Measurements from ENCODE around the gene CDH18.

Gene CDH18, protein sequence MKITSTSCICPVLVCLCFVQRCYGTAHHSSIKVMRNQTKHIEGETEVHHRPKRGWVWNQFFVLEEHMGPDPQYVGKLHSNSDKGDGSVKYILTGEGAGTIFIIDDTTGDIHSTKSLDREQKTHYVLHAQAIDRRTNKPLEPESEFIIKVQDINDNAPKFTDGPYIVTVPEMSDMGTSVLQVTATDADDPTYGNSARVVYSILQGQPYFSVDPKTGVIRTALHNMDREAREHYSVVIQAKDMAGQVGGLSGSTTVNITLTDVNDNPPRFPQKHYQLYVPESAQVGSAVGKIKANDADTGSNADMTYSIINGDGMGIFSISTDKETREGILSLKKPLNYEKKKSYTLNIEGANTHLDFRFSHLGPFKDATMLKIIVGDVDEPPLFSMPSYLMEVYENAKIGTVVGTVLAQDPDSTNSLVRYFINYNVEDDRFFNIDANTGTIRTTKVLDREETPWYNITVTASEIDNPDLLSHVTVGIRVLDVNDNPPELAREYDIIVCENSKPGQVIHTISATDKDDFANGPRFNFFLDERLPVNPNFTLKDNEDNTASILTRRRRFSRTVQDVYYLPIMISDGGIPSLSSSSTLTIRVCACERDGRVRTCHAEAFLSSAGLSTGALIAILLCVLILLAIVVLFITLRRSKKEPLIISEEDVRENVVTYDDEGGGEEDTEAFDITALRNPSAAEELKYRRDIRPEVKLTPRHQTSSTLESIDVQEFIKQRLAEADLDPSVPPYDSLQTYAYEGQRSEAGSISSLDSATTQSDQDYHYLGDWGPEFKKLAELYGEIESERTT

DNA sequence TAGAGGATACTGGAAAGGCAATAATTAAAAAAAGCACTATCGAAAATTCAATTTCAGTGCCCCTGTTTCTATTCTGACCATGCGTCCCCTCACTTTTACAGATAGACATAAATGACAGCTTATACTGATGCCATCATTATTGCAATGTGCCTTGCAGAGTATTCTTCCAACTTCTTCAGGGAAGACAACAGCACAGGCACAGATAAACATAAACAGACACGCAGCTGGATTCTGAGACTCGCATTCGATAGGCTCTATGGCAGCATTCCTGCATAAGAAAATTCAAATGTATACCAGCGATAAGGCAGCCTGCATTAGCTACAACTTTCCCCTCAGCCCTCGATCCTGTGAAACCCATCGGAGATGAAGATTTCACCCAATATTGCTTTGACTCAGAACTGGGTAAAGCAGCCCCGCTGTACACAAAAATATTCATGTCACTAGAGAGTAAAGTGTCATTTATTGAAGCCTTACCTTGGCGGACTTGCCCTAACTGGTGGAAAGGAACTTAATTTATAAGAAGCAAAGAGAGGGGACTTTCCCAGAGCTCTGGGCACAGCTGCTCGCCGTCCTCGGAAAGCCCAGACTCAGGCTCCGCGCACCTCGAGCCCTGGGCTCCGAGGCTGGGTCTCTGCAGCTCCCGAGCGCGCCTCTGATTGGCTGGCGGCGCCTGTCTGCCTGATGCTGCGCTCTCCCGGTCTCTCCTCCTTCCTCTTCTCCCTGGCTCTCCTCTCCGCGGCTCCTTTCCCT lies at the start of gene CDH18:
Gene CDH18 (minus strand): TSS at position 589 of the 750 bp plus-strand sequence. CDS start 149,214 bp downstream, outside the sequence.
- DNase-seq (ENCODE audit: low read depth): no peak

DNA sequence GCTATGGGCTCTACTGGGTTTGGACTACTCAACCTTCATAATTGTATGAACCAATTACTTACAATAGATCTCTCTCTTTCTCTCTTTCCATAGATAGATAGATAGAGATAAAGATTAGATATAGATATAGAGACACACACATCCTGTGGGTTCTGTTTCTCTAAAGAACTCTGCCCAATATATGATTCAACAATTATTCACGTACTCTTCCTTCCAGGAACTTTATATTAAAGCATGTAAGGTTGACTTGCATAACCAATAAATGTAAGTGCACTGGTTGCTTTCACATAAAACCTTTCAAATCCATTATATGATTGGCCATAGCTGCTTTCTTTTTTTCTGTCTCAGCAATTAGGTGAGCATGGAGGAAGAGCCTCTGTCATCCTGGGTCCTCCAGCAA lies 46.7 kb upstream of the CDH18 start:
- no peak for DNase-seq (ENCODE audit: low read depth)

DNA sequence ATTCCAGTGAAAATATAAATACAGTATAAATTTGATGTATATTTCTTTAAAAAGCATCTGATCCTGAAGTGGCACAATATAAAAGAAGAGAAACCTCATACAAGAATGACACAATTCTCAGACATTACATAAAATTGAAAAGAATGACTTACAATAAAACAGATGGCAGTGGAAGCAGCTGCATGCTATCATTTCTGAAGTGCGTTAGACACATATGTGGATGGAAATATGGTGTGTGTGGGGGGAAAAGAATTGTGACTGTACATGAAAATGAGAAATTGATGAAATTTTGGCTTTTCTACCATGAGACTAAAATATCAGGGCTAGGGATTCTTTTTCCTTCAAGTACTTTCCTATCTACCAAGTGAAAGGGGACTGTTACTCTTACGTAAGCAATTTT lies 45.9 kb upstream of the CDH18 start:
- no peak for DNase-seq (ENCODE audit: low read depth)

DNA sequence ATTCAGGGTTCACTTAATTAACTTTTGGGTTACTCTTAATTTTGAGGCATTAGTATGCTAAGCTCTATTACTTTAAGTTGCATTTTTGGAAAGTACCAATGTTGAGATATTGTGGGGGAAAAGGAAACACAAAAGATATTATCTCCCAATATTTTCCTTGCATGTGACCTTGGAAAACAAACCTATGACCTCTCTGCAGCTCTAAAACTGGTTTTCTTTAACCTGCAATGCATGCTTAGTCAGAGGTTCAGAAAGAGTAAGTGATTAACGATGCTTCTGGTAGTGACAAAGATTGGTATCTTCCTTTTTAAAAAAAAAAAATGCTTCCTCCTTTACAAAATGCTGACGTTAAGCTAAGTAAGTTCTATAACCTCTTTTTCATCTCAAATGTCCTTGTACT lies 44.9 kb upstream of the CDH18 start:
- DNase-seq (ENCODE audit: low read depth): no peak

DNA sequence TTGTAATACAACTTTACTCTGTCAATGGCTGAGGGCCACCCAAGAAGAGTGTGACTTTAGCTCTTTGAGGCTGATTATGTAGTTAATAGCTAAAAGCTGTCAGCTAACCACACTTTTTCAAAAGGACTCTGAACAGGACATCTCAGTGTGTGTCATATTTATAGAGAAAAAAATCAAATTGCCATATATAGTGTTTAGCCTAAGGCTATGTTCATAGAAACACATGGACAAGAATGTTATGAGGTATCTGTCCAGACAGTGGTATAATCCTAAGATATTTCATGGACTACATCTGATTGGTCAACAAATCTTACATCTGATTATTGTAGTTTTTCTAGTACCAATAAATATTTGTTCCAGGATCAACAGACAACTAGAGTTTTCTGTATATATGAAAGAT lies 42.1 kb upstream of the CDH18 start:
- no peak for DNase-seq (ENCODE audit: low read depth)

DNA sequence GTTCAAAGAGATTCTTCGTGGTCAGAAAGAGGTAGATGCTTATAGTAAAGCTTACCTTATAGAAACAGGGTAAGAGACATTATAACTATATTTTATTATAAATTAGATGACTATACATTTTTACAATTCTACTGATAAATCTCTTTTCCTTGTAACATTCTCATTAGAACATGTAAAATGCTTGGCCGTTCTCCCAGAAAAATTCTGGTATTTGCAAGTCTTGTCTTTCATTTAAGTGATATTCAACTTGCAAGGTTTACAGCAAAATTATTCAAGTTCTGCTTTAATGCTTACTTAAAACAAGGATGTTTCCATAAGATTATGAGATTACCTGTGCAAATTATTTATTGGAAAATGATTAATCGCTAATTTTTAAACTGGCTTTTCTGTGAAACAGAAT lies 41.3 kb upstream of the CDH18 start:
- DNase-seq (ENCODE audit: low read depth): no peak

DNA sequence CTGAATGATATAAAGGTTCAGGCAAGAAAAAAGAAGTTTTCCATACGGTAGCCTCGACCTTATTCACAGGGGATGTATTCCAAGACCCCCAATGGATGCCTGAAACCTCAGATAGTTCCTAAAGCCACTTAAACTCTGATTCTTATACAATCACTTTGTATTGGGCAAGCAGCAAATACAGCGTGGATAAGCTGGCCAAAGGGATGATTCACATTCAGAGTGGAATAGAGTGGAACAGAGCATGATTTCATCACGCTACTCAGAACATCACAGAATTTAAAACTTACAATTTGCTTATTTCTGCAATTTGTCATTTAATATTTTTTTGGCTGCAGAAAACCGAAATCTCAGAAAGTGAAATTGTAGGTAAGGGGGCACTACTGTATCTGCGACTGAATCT lies 40.5 kb upstream of the CDH18 start:
- no peak for DNase-seq (ENCODE audit: low read depth)

DNA sequence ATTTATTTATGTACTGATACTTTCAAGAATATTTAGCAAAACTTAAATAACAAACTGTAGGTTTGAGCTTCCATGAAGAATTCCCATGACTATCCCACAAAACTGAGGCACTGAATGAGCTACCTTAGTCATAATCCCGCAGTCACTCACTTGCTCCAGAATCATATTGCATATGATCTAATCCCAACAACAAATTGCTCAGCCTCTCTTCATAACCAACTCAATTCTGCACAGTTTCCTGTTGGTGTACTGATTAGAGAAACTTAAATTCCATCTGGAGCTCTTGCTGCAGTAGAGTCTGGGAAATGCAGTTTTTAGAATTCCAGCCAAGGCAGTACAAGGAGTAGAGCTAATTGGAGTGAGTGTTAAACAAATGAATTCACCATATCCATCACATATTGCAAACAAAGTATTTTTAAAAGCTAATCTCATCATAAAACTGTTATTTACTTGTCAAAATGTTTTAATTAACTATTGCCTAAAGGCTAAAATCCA lies 35.7 kb upstream of the CDH18 start:
- no peak for DNase-seq (ENCODE audit: low read depth)

DNA sequence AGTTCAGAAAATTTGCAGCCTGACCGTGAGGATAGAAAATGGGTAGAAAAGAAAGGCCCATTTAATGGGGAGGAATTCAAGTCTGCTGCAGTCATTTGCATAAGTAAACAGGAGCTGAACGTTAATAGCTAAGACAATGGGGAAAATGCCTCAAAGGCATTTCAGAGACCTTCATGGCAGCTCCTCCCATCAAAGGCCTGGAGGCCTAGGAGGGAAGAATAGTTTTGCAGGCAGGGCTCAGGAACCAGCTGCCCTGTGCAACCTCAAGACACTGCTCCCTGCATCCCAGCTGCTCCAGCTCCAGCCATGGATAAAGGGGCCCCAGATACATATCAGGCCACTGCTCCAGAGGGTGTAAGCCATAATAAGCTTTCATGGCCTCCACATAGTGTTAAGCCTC lies 32.2 kb upstream of the CDH18 start:
- no peak for DNase-seq (ENCODE audit: low read depth)

DNA sequence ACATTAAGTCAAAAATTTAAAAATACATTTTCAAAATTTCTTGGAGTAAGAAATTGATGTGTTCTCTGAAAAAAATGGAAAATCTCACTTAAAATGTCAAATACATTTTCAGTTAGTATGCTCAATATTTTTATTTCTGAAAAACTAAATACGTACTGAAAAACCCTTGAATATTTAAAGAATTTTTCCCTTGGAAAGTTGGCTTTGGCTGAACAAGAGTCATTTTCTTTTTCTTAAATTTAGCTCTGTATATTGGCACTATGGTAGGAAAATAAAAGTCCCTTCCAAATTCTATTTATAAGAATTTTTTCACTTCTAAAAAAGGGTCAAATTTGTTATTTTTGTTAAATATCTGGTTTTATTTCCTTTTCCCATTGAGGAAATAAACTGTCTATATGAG lies 29.0 kb upstream of the CDH18 start:
- DNase-seq (ENCODE audit: low read depth): no peak

DNA sequence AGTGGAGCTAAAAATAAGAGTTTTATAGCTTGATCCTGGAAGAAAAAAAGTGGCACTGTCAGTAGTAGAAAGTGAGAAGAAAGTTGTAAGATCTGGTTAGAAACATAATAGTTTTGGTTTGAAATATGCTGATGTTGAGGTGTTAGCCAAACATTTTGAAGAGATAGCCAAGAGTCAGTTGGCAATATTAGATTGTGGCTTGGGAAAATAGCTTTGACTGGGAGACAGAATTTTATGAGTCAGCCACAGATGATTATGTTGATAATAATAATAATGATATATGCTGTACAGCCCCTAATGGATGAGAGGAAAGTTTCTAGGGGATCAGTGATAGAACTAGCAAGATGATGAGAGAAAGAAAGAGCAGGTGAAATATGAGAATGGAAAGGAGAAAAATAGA lies 12.4 kb upstream of the CDH18 start:
- DNase-seq (ENCODE audit: low read depth): no peak

DNA sequence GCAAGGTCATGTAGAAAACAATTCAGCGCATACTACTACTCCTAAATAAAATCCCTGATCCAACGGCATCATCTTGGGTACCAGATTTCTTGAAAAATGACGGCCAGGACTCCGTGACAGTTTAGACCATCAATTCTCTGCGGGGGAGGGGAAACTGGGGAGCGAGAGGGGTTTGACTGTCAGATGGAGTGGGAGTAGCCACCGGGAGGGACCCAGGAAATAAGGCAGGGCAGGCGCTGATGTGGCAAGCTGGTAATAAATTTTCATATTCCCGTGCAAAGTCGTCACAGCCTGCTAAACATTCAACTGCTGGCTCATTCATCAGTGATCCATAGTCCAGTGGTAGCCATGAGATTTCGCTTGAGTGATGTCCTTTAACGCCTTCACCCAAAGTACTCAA lies 457 bp upstream of the CDH18 start:
- DNase-seq (ENCODE audit: low read depth): no peak

DNA sequence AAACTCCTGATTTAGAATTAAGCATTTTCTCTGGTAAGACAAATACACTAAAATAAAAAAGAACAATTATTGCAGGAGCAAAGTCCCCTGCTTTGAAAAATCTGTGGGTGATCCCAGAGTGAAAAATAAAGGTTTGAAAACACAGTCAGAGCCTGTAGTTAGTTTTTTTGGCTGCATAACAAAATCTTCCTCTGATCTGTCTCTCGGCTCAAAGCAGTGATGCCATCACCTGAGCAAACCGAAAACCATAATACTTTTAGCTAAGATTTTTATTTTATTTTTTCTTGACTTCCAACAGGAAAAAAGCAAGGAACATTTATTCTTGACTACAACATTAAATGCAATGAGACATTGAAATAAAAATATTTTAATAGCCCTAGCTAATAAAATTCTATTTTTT lies 1.2 kb downstream of the CDH18 start:
- DNase-seq (ENCODE audit: low read depth): no peak

DNA sequence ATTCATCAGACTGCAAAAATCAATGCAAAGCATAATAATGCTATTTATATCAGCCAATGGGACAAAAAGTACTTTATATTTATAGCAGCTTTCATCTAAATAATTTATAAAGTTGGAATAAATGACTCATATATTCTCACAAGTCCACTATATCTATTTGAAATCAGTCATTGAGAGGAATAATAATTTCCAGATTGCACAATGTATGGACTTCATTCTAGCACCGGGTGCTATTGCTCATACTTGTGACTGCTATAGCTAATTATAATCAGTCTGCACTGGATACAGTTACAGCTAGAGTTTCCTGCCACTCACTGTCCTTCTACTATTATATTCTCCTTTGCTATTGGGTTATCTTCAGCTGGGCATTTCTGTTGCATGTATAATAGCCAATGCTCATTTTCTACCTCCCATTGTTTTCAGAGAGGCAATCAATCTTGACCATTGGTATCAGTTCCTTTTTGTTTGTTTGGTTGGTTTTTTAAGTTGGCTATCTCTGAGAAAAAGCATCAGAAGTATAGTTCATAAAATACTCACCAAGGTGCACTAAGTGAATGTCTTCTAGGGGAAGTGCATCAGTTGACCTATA lies 1.9 kb downstream of the CDH18 start:
- DNase-seq (ENCODE audit: low read depth): no peak

DNA sequence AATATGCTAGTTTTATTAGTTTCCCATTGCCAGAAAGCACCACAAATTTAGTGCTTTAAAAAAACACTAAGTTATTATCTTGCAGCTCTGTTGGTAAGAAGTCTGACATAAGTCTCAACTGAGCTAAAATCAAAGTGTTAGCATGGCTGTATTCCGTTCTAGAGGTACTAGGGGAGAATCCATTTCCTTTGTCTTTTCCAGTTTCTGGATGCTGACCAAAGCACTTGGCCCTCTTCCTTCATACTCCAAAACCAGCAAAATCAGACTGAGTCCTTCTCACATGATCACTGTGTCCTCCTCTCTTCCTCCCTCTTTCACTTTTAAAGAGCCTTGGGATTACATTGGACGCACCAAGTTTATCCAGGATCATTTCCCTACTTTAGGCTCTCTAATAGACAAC lies 9.5 kb downstream of the CDH18 start:
- no peak for DNase-seq (ENCODE audit: low read depth)

DNA sequence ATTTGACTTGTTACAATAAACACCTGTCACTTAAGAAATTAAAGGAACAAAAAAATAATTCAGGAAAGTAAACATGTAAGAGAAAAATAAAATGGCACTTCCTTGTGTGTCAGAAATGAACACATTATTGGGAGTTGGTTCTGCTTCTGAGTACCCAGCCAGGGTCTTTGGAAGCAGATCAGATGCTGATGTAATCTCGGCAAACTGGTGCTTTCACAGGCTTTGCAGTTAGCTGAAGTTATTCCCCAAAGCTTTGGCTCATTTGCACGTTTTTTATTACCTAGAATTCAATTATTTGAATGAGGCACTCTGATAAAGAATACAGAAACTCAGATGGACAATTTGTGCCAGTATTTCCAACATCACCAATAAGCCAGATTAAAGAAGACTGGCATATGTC lies 10.9 kb downstream of the CDH18 start:
- DNase-seq (ENCODE audit: low read depth): no peak

DNA sequence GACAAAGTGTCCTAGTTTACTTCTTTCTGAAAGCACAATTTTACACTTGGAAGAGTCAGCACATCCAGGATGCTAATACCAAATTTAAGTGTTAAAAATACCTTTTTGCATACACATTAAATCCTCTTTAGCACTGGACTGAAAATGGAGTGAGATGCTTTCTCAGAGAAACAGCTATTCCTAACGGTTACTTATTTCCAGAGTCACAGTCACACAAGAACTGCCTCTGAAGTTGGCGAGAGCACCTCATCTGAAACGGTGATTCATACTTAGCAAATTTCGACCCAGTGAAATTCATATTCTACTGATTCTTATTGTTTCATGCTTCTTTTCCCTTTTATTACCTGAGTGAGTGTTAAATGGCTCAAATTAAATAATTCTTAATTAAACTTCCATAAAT lies 12.2 kb downstream of the CDH18 start:
- no peak for DNase-seq (ENCODE audit: low read depth)

DNA sequence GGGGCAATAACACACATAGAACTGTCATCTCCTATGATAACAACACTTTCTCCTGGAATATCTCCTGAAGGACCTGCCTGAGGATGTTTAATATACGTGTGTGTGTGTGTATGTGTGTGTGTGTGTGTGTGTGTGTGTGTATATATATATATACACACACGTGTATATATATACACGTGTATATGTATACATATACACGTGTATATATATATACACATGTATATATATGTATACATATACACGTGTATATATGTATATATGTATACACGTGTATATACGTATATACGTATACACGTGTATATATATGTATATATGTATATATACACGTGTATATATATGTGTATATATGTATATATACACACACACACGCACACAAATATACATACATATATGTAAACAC lies 27.5 kb downstream of the CDH18 start:
- no peak for DNase-seq (ENCODE audit: low read depth)

DNA sequence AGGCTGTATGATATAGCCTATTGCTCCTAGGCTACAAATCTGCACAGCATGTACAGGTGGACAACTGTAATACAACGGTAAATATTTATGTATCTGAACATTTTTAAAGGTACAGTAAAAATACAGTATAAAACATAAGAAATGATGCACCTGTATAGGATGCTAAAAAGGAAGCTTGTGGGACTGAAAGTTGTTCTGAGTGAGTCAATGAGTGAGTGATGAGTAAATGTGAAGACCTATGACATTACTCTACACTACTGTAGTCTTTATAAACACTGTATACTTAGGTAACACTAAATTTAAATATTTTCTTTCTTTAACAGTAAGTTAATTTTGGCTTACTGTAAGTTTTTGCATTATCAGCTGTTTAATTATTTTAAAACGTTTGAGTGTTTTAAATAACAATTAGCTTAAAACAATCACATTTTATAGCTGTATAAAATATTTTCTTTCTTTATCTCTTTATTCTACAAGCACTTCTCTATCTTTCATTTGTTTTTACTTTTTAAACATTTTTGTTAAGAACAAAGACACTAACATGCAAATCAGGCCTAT lies 28.1 kb downstream of the CDH18 start:
- no peak for DNase-seq (ENCODE audit: low read depth)

DNA sequence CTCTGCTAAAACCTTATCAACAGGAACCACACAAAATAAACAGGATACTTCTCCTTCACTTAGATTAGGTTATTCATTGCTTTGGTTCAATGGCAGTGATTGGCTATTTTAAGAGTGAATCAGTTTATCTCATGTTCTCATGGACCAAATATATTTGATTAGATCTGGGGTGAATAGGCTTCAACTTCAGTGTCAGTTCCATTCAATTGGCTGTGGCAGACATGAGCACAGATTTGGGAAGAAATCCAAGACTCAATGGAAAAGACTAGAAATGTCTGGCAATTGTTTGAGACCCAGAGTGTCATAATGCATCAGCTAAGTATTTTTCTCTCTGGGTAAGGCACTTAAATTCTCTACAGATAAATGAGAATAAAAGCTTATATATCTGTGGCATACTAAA lies 37.1 kb downstream of the CDH18 start:
- DNase-seq (ENCODE audit: low read depth): no peak

DNA sequence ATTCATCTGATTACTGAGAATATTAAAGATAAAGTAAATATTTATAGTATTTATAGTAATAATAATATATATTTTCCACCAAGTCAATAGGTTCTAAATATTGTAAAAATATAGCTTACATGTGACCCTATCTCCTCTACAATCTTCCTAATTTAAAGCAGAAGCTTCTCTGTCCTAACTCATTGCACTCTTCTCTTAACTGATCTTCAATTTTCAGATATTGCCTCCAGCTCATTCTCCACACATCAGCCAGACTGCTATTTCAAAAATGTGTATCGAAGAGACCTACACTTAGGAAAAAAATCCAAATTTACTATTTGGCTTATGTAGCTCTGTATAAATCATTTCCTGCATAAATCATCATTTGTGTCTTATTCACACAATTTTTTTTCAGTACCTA lies 47.8 kb downstream of the CDH18 start:
- no peak for DNase-seq (ENCODE audit: low read depth)

DNA sequence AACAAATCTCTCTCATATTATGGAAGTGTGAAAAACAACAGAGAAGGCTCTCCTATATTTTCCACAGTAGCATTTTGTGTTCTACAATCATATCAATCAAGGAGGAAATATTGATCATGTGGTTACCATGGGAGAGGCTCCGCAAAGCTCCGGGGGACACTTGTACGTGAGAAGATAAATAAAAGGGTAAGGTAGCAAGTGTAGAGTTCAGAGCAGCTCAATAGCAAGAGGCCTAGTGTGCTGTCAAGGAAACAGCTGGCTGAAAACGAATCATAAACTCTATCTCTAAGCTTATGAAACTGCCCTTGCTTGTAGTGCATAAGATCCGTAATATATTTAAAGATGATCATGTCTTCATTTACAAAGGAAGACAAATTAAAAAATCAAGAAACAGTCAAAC lies 57.5 kb downstream of the CDH18 start:
- DNase-seq (ENCODE audit: low read depth): no peak
